Ureter (tissue), 1 donor: Measurements from ENCODE around the gene H3-3A. TPM values are rescaled to one million over a fixed set of nuclear protein-coding genes. Genes with fewer than 3 reads are reported as not detected.
"Not testable (repeated sequence)": the region's sequence is repeated elsewhere in the genome, so short reads cannot be mapped to it uniquely, and the experiment has no call there.

Source experiments
- DNase-seq: peaks from one replicate; pipeline ENCODE4 v3.0.0-alpha.2; 2020; ENCODE audit warnings: low spot score
- total RNA-seq: library from RNA; stranded (reverse); gene quantifications from one replicate; pipeline ENCODE4 v1.2.4, GENCODE V29; 2023
- donor health status: DM: yes; HTN: yes; CAD: no.

H3-3A gene
- total RNA-seq, 1 donor from 2014 or later: 501 TPM

DNA sequence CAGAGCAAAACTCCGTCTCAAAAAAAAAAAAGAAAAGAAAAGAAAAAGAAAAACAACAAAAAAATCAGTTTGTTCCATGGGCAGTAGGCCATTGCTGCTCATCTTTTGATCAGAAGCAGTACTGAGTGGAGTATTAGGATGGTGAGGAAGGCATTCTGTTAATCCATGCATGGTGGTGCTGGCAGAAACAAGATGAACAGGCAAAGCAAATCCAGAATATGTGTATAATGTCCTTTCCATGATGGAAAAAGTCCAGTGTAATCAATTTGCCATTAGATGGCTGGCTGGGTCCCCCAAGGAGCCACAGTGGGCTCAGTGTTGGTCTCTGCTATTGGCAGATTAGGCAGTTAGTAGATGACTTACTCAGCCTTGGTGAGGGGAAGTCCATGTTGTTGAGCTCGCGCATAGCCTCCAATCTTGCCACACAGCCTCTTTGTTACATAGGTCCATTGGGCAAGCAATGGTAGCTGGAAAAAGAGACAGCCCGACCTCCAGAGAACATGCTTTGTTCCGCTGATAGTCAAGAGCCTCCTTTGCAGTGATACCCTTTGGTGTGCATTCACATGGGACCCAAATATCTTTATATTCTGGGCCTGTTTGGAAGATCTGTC is 23.3 kb downstream of the H3-3A start:
- DNase-seq: no peak

DNA sequence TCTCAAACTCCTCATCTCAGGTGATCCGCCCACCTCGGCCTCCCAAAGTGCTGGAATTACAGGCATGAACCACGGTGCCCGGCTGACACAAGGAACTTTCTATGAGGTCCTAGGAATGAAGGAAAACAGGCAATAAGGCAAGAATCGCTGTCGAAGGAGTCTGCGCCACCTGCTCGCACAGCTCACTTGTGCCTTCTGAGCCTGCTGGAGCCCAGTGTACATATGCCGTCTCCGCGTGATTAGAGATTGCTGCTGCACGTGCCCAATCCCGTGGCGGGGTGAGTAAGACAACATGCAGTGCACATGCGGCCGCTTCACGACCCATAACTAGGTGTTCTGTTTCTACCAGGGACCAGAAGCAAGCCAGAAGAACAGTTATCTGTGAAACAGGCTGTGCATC is 24.3 kb downstream of the H3-3A start:
- no peak for DNase-seq

GRCh38 chr1:226091461-226091860 is 28.9 kb downstream of the H3-3A start:
- DNase-seq: no peak

DNA sequence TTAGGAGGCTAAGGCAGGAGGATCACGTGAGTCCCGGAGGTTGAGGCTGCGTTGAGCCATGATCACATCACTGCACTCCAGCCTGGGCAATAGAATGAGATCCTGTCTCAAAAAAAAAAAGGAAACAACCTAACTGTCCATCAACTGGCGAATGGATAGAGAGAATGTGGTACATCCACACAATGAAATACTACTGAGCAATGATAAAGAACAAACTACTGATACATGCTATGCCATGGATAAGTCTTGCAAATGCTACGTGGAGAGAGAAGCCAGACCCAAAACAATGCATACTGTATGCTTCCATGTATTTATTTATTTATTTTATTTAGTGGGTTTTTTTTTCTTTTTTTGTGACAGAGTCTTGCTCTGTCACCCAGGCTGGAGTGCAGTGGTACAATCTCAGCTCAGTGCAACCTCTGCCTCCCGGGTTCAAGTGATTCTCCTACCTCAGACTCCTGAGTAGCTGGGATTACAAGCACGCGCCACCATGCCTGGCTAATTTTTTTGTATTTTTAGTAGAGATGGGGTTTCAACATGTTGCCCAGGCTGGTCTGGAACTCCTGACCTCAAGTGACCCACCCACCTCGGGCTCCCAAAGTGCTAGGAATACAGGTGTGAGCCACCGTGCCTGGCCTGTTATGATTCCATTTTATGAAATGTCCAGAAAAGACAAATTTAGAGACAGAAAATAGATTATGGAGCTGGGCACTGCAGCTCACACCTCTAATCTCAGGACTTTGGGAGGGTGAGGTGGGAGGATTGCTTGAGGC is 29.7 kb downstream of the H3-3A start:
- not testable (repeated sequence) for DNase-seq

DNA sequence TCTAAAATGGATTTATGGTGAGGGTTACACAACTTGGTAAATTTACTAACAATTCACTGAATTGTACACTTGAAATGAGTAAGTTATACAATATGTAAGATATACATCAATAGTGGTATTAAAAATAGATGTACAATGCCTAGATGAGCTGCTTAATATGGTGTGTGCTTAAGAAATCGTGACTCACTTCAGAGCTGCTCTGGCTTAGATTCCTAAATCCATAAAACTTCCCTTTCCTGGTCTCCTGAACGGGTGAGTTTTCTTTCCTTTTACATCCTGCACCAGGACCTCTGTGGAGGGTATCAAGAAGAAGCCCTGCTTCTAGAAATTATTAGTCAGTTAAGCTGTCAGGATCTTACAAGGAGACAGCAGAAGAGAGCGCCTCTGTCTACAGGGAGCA is 30.4 kb downstream of the H3-3A start:
- no peak for DNase-seq

- DNase-seq: no peak
Measured at GRCh38 chr1:226093621-226094020, 31.1 kb downstream of the H3-3A start.

- no peak for DNase-seq
Measured at GRCh38 chr1:226094451-226094850, 31.9 kb downstream of the H3-3A start.

DNA sequence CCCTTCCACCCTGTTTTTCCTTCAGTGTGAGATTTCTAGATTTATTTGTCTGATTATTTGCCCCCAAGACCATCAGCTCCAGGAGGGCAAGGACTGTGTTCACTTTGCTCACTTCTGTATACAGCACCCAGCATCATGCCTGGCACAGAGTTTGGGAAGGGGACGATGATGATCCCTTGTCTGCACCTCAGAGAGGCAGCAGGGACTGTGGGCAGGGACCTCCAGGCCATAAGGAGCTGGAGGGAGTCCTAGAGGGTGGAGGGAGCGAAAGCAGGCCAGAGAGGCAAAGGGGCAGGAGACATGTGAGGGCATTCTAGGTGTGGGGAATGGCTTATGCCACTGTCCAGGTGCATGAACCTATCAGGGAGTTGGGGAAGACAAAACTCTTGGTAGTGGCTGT is 32.8 kb downstream of the H3-3A start:
- DNase-seq: no peak

GRCh38 chr1:226097866-226098625 is 35.5 kb downstream of the H3-3A start:
- DNase-seq: no peak

DNA sequence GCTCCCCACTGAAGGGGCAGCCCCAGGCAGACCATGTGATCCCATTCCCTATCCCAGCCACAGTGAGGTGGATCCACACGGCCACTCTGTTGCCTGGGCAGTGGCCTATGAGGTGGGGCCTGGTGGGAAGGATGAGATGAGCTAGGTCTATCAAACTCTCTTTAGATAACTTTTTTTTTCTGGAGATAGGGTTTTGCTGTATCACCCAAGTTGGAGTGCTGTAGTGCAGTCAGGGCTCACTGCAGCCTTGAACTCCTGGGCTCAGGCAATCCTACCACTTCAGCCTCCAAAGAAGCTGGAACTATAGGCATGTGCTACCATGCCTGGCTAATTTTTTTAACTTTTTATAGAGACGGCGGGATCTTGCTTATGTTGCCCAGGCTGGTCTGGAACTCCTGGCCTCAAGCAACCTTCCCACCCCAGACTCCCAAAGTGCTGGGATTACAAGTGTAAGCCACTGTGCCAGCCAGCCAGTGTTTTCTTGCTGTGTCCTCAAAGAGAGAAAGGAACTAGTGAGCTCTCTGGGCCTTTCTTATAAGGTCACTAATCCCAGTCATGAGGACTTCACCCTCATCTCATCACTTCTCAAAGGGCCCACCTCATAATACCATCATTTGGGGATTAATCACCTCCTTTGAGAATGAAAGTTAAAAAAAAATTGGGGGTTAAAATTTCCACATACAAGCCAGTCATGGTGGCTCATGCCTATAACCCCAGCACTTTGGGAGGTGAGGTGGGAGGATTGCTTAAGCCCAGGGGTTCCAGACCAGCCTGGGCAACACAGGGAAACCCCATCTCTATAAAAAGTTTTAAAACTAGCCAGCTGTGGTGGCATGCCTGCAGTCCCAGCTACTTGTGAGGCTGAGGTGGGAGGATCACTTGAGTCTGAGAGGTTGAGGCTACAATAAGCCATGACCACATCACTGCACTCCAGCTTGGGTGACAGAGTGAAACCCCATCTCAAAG is 36.6 kb downstream of the H3-3A start:
- no peak for DNase-seq

DNA sequence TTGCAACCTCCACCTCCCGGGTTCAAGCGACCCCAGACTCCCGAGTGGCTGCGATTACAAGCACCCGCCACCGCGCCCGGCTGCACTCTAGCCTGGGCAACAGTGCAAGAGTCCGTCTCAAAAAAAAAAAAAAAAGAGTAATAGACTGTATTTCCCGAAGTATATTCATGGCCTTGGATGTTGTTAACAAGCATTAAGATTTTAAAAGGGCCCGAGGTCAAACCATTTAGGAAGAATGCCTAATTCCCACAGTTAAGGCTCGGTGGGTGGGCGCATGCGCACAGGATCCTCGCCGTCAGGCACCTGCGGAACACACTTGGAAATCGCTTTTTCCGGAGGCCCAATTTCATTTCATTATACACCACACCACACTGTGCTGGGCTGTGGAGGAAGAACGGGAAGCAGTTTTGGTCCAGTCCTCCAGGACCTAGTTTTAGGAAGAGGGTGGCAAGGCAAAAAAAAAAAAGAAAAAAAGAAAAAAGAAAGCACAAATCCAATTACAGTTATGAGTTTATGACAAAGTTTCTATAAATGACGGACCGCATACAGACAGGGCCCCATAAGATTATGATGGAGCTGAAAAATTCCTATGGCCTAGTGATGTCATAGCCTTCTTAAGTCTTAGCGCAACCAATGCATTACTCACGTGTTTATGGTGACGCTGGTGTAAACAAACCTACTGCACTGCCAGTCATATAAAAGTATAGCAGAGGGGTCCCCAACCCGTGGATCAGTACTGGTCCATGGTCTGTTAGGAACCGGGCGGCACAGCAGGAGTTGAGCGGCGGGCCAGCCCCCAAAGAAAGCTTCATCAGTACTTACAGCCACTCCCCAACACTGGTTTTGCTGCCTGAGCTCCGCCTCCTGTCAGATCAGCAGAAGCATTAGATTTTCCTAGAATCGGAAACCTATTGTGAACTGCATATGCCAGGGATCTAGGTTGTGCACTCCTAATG is 38.2 kb downstream of the H3-3A start:
- DNase-seq: no peak

DNA sequence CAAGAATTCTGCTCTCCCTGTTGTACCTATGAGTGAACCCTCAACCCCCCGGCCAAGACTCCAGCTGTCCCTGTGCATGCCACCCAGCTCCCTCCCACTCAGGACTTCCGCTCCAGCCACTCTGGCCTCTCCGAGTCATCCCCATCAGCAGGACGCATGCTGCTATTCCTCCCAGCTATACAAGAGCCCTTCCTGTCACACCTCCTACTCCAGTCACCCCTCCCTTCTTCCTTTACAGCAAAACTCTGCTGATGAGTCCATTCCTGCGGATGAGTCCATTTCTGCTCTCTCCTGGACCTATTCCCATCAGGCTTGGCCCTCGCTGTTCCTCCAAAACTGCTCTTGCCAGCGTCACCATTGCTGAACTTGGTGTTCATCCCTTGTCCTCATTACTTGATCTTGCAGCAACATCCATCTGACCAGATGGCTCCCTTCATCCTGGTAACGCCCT is 42.2 kb downstream of the H3-3A start:
- DNase-seq: no peak

DNA sequence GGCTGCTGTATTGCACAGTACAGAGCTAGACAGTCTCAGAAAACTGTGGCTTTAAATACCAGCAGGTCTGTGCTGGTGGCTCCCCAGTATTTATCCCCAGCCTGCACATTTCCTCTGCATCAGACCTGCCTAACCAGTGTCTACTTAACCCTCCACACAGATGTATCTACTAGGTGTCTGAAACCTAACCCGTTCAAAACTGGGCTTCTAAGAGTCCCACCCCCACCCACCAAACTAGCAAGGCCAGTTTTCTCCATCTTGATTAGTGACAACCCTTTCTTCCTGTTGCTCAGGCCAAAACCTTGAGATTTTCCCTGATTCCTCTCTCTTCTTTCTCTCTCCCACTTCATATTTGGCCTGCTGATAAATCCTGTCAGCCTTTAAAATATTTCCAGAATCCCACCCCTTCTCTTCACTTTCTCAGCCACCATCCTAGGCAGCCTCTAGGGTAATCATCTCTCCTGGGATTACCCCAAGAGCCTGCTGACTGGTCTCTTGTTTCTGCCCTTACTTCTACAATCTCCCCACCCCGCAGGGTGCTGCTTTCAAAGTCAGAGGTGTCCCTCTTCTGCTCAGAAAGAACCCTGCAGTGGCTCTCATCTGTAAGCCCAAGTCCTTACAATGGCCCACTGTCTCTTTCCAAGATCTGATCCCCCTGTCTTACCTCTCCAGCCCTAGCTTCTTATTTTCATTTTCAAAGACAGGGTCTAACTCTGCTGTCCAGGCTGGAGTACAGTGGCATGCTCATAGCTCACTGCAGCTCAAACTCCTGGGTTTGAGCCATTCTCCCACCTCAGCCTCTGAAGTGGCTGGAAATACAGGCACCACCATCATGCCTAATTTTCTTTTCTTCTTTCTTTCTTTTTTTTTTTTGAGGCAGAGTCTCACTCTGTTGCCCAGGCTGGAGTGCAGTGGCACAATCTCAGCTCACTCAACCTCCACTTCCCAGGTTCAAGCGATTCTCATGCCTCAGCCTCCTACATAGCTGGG is 45.2 kb downstream of the H3-3A start:
- DNase-seq: peak; percentile 71

GRCh38 chr1:226108935-226109828 is 46.7 kb downstream of the H3-3A start:
- DNase-seq: no peak

GRCh38 chr1:226109829-226110248 is 47.3 kb downstream of the H3-3A start:
- peak; percentile 91 for DNase-seq

- peak; percentile 86 for DNase-seq
Measured at GRCh38 chr1:226110249-226111097, 48.0 kb downstream of the H3-3A start.
